ENCODE results near the gene VANGL1. TPM values are rescaled to one million over a fixed set of nuclear protein-coding genes. Genes with fewer than 3 reads are reported as not detected.

VANGL1 gene
- total and polyA plus RNA-seq, 2 of the 13 experiments (the other 11 are each of a cell fraction or from before 2014, with no cell fraction given): 5.3 to 9.4 TPM

DNA sequence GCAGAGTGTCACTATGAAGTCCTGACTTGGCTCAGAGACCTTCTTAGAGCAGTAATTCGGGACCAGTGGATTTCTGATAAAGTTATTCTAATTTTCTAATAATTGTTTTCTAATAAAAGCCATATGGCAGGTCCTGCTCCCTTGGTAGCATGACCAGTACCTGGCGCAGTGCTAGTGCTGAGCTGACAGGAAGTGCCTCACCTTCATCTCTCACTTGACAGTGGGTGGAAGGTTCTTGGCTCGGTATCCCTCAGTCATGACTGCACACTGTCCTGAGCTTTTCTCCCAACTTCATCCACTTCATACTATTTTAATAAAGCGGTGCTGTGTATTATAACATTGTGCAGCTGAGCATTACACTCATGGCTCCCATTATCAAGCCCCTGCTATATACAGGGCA, 14.1 kb downstream of the VANGL1 start:
- Histone ChIP-seq H4K20me1 (ENCODE audit: insufficient read depth, low read length) (no peaks in the 10 kb centered on the region), H3K9ac (ENCODE audit: insufficient read depth, low read depth, low read length) (no peak overlapping the region), H3K4me2 (ENCODE audit: low read depth, low read length) (no peak overlapping the region), H3K36me3 (replicated peaks in 1 of 2; ENCODE audit: control insufficient read depth in 1 of 2, insufficient read depth in 2 of 2, low read length in 2 of 2) (peaks cover 9 to 86% of the 10 kb centered on the region in 2 experiments), H3K27me3 (ENCODE audit: control insufficient read depth in 1 of 2, insufficient read depth in 2 of 2, low read length in 2 of 2) (no peaks in the 10 kb centered on the region), H3K9me3 (ENCODE audit: low read length) (no peaks in the 10 kb centered on the region), H3K4me1 (ENCODE audit: insufficient read depth, low read length) (no peaks in the 10 kb centered on the region), H2AFZ (ENCODE audit: low read length) (no peak overlapping the region), H3K27ac (ENCODE audit: extremely low read length, insufficient read depth, low read length) (no peak overlapping the region), H3K4me3 (replicated peaks in 1 of 3; ENCODE audit: insufficient read depth in 1 of 3, low read depth in 2 of 3, low read length in 3 of 3) (no peak overlapping the region), H3K79me2 (ENCODE audit: insufficient read depth, low read length) (no peaks in the 10 kb centered on the region)
- BruUV-seq (replicated peaks): no TSS peak
- no peak for FAIRE-seq
- TF ChIP-seq FOXC1 (CRISPR knock-in tag; IDR thresholded peaks at IDR 0.05; ENCODE audit: borderline replicate concordance): no peak
- no peak for TF ChIP-seq DR1 (CRISPR knock-in tag; IDR thresholded peaks at IDR 0.05)
- no peak for TF ChIP-seq PTBP1 (IDR thresholded peaks at IDR 0.05; ENCODE audit: low read depth, low read length, poor library complexity, severe bottlenecking)
- TF ChIP-seq ZNF274 (CRISPR knock-in tag; IDR thresholded peaks at IDR 0.05): no peak
- TF ChIP-seq SYNCRIP (IDR thresholded peaks at IDR 0.05; ENCODE audit: insufficient read depth, low read depth, low read length): no peak
- no peak for TF ChIP-seq ZNF761 (CRISPR knock-in tag; conservative IDR thresholded peaks at IDR 0.05)
- TF ChIP-seq ISX (CRISPR knock-in tag; conservative IDR thresholded peaks at IDR 0.05): no peak
- TF ChIP-seq, protein P1, sequence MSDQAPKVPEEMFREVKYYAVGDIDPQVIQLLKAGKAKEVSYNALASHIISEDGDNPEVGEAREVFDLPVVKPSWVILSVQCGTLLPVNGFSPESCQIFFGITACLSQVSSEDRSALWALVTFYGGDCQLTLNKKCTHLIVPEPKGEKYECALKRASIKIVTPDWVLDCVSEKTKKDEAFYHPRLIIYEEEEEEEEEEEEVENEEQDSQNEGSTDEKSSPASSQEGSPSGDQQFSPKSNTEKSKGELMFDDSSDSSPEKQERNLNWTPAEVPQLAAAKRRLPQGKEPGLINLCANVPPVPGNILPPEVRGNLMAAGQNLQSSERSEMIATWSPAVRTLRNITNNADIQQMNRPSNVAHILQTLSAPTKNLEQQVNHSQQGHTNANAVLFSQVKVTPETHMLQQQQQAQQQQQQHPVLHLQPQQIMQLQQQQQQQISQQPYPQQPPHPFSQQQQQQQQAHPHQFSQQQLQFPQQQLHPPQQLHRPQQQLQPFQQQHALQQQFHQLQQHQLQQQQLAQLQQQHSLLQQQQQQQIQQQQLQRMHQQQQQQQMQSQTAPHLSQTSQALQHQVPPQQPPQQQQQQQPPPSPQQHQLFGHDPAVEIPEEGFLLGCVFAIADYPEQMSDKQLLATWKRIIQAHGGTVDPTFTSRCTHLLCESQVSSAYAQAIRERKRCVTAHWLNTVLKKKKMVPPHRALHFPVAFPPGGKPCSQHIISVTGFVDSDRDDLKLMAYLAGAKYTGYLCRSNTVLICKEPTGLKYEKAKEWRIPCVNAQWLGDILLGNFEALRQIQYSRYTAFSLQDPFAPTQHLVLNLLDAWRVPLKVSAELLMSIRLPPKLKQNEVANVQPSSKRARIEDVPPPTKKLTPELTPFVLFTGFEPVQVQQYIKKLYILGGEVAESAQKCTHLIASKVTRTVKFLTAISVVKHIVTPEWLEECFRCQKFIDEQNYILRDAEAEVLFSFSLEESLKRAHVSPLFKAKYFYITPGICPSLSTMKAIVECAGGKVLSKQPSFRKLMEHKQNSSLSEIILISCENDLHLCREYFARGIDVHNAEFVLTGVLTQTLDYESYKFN (CRISPR knock-in tag; conservative IDR thresholded peaks at IDR 0.05): no peak
- no peak for TF ChIP-seq NCOR1 (IDR thresholded peaks at IDR 0.05; ENCODE audit: borderline replicate concordance, low read length)
- TF ChIP-seq, protein P2, sequence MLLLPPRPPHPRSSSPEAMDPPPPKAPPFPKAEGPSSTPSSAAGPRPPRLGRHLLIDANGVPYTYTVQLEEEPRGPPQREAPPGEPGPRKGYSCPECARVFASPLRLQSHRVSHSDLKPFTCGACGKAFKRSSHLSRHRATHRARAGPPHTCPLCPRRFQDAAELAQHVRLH (CRISPR knock-in tag; IDR thresholded peaks at IDR 0.05; ENCODE audit: borderline replicate concordance, low read depth): no peak
- TF ChIP-seq GATA4 (IDR thresholded peaks at IDR 0.05; ENCODE audit: borderline replicate concordance, low read depth): no peak
- no peak for TF ChIP-seq ZBTB8A (CRISPR knock-in tag; IDR thresholded peaks at IDR 0.05; ENCODE audit: borderline replicate concordance, low read depth)
- no peak for TF ChIP-seq ZNF883 (CRISPR knock-in tag; IDR thresholded peaks at IDR 0.05; ENCODE audit: not compliant biosample characterization)
- TF ChIP-seq IKZF4 (CRISPR knock-in tag; IDR thresholded peaks at IDR 0.05; ENCODE audit: borderline replicate concordance, low read depth, not compliant biosample characterization): no peak
- no peak for TF ChIP-seq ZNF780A (CRISPR knock-in tag; IDR thresholded peaks at IDR 0.05)
- TF ChIP-seq MYNN (CRISPR knock-in tag; IDR thresholded peaks at IDR 0.05; ENCODE audit: low read depth): no peak
- TF ChIP-seq, protein P3, sequence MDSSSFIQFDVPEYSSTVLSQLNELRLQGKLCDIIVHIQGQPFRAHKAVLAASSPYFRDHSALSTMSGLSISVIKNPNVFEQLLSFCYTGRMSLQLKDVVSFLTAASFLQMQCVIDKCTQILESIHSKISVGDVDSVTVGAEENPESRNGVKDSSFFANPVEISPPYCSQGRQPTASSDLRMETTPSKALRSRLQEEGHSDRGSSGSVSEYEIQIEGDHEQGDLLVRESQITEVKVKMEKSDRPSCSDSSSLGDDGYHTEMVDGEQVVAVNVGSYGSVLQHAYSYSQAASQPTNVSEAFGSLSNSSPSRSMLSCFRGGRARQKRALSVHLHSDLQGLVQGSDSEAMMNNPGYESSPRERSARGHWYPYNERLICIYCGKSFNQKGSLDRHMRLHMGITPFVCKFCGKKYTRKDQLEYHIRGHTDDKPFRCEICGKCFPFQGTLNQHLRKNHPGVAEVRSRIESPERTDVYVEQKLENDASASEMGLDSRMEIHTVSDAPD (CRISPR knock-in tag; IDR thresholded peaks at IDR 0.05): no peak
- in situ Hi-C loops (cut with HindIII; ENCODE audit: extremely low pct_ligation_motif_present, low pct_unique_long_range_greater_than_20kb) (no loop called here), intact Hi-C loops (cut with micrococcal nuclease; ENCODE audit: unreplicated experiment) (no loop called here)
- ATAC-seq: no peak
- 100% methylated on average over 4 of the region's 4 CpGs for WGBS (ENCODE audit: low lambda C conversion rate)
- no peak for DNase-seq (ENCODE audit: low spot score)
- CTCF ChIA-PET (ENCODE audit: low intra/inter-chr PET ratio, low total read pairs): no interaction called here
- POLR2A ChIA-PET: no interaction called here
